ENCODE measurements around the gene GDF7.

Gene GDF7

DNA sequence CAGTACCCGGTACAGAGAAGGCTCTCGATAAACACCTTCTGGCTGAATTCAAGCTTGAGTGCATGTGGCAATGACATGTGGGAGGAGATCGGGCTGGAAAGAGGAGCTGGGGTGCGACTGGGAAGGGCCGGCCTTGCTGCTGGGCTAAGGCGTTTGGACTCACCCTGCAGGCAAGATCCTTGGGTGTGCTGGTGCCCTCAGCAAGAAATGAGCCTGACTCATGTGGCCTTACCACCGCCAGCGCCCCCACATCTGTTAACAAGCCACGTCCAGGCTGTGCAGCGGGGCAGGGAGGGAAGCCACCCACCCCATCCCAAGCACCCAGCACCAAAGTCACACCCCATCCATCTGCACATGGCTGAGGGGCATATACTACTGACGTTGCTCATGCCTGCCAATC, 17.4 kb upstream of the GDF7 start:
- no peak for DNase-seq (ENCODE audit: low read depth)
- peak overlapping the region; percentile 88 for H3K4me3 ChIP-seq (ENCODE audit: low read depth, low read length)
- TF ChIP-seq, protein P1, sequence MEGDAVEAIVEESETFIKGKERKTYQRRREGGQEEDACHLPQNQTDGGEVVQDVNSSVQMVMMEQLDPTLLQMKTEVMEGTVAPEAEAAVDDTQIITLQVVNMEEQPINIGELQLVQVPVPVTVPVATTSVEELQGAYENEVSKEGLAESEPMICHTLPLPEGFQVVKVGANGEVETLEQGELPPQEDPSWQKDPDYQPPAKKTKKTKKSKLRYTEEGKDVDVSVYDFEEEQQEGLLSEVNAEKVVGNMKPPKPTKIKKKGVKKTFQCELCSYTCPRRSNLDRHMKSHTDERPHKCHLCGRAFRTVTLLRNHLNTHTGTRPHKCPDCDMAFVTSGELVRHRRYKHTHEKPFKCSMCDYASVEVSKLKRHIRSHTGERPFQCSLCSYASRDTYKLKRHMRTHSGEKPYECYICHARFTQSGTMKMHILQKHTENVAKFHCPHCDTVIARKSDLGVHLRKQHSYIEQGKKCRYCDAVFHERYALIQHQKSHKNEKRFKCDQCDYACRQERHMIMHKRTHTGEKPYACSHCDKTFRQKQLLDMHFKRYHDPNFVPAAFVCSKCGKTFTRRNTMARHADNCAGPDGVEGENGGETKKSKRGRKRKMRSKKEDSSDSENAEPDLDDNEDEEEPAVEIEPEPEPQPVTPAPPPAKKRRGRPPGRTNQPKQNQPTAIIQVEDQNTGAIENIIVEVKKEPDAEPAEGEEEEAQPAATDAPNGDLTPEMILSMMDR (IDR thresholded peaks at IDR 0.05; ENCODE audit: control insufficient read depth, extremely low read depth, insufficient read depth), result no peak

DNA sequence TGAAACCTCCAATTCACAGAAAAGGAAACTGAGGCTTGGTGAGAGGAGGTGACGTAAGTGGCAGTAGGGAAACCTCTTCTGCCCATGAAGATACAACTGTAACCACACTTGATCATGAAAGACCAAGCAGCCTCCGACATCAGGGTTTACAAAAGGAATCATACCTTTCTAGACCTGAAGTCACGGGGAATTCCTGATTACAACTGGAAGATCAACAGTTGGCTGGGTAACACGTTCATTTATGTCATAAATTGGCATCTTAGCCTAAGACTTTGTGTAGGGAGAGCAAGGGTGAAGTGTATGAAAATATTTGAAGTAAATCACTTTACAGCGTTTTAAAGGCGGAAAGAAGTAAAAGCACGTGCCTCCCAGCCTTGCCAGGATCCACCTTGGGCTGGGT, 17.0 kb upstream of the GDF7 start:
- no peak for DNase-seq (ENCODE audit: low read depth)
- TF ChIP-seq, protein P1 (IDR thresholded peaks at IDR 0.05; ENCODE audit: control insufficient read depth, extremely low read depth, insufficient read depth), result no peak
- H3K4me3 ChIP-seq (ENCODE audit: low read depth, low read length), result peak overlapping the region; percentile 88

DNA sequence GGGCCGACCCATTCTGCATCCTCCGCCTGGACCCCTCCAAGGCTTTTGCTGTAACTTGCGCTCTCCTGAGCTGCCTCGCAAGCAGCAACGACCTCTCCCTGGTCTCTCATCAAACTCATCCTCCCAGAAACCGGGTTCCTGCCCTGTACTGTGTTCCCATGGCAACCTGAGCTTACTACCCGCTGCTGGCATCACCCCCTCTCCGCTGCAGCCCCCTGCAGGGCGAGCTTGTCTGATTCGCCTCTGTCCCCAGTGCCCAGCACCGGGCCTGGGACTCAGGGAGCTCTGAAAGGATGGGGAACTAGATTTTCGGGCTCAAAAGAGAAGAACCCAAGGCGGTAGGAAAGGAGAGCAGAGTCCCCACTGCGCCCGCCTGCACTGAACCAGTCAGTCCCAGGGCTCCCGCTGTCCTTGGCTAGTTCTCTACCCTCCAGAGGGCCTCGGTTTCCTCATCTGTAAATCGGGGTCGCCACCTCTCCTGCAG, 16.5 kb upstream of the GDF7 start:
- TF ChIP-seq, protein P1 (IDR thresholded peaks at IDR 0.05; ENCODE audit: control insufficient read depth, extremely low read depth, insufficient read depth), result no peak
- no peak for DNase-seq (ENCODE audit: low read depth)
- peak overlapping the region; percentile 88 for H3K4me3 ChIP-seq (ENCODE audit: low read depth, low read length)

DNA sequence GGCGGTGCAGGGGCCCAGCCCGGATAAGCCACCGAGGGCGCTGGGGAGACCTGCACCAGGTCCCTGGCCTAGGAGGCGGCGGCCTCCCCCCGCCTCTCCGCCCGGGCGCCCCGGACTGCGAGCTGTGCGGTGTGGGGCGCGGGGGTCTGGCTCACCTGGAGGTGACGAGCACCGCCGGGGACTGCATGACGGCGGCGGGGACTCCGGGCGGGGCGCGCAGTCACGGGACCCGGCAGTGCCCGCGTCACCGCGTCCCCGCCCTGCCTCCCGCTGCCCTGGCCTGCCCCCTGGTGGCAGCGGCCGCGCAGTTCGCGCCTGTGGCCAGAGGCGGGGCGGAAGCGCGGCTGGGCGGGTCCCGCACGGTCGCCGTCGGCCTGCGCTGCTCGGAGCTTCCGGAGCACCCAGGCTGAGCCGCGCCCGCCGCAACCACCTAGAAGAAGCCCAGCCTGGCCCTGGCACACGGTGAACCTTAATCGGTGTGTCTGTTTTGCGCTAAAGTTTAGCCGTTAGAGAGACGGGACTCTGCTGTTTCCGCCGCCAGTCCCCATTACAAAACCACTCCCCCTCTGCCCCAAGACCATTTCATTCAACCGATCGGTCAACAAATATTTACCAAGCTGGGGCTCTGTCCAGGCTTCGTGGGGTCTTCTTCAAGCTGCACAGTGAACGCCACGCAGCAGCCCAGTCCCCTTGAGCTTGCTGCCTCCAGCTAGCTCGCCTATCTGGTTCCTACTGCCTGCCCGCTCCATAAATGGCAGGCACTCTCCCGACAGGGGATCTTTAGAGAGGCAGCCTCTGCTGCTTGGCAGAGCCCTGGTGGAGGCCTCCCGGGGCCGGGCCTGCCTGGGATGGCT, 15.8 kb upstream of the GDF7 start, which contains the start of gene HS1BP3:
Gene HS1BP3 (minus strand): TSS at position 222 of the 854 bp plus-strand sequence. CDS start 35 bp downstream, at position 187.
- H3K4me3 ChIP-seq (ENCODE audit: low read depth, low read length), result peak within 1 kb of the TSS; percentile 88
- TF ChIP-seq, protein P1 (IDR thresholded peaks at IDR 0.05; ENCODE audit: control insufficient read depth, extremely low read depth, insufficient read depth), result peak; percentile 99
- DNase-seq (ENCODE audit: low read depth), result no peak

DNA sequence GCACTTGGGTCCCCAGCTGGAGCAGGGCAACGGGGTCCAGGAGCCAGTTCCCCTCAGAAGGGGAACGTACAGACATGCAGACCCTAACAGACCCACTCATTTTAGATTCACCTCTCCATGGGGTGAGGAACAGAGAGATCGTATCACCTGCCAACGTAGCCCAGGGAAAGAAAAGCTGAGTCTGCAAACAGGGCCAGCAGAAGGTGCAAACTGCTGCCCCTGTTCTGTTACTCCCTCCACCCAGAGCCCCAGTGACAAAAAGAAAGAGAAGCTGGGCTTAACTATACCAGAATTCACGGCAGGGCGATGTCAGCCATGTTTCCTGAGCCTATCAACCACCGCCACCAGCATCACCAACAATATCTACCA, 15.2 kb upstream of the GDF7 start:
- DNase-seq (ENCODE audit: low read depth), result no peak
- H3K4me3 ChIP-seq (ENCODE audit: low read depth, low read length), result peak overlapping the region; percentile 88
- TF ChIP-seq, protein P1 (IDR thresholded peaks at IDR 0.05; ENCODE audit: control insufficient read depth, extremely low read depth, insufficient read depth), result no peak

DNA sequence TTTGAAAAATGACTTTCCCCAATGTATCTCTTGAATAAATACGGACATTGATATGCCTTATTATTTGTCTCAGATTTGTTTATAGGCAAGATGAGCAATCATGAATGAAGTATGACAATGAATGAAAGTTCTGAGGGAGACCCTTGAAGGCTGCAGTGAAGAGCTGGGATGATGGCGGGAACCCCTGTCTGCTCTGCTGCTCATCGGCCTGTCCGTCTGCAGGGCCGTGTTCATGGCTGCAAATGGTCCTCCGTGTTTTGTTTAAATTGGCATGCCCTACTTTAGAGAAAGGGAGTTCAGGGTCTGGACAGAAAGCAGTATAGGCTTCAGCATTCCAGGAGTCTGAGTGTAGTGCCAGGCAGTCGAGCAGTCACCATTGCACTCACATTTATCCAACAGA, 14.8 kb upstream of the GDF7 start:
- TF ChIP-seq, protein P1 (IDR thresholded peaks at IDR 0.05; ENCODE audit: control insufficient read depth, extremely low read depth, insufficient read depth), result no peak
- DNase-seq (ENCODE audit: low read depth), result no peak
- H3K4me3 ChIP-seq (ENCODE audit: low read depth, low read length), result no peak overlapping the region
